Fibroblast of mammary gland (primary cell): ENCODE results near the gene BCL2L11.

Source experiments
- DNase-seq: peaks from one replicate; pipeline ENCODE4 v3.0.0-alpha.2; 2010; ENCODE audit warnings: low read depth
- H3K4me3 ChIP-seq: 2 replicates; pipeline ENCODE4 v1.5.1; 2011; ENCODE audit warnings: low read depth, mild to moderate bottlenecking, low read length, moderate library complexity; ENCODE audit not compliant: control insufficient read depth
- TF ChIP-seq, protein P1 (sequence below): conservative IDR thresholded peaks from 2 replicates; pipeline ENCODE4 v1.5.1; 2011; ENCODE audit warnings: low read depth, low read length, inconsistent platforms; ENCODE audit not compliant: control insufficient read depth, insufficient read depth

Gene BCL2L11

DNA sequence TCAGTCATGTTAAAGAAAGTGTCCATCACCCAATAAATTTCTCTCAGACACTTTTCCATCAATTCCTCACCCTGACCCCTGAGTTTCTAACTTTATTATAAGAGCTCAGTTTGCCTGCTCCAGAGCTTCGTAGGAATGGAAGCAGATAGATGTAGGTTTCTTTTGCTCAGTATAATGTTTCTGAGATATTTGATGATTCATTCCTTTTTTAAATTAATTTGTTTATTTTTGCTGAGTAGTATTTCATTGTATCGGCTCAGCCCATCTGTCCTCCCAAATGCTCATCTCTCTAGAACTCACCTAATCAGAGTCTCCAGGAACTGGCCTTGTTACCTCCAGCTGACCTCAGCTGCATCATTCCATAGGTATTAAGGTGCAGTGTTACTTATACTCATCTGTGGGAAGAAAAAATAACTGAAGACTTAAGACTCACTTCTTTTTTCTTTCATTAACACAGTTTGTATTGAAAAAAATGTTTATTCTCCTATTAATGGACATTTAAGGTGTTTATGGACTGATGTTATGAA lies 11.9 kb upstream of the BCL2L11 start:
- H3K4me3 ChIP-seq = no peak overlapping the region

GRCh38 chr2:111111101-111111755 lies 9.5 kb upstream of the BCL2L11 start:
- DNase-seq = no peak
- H3K4me3 ChIP-seq = no peak overlapping the region
- TF ChIP-seq, protein P1, sequence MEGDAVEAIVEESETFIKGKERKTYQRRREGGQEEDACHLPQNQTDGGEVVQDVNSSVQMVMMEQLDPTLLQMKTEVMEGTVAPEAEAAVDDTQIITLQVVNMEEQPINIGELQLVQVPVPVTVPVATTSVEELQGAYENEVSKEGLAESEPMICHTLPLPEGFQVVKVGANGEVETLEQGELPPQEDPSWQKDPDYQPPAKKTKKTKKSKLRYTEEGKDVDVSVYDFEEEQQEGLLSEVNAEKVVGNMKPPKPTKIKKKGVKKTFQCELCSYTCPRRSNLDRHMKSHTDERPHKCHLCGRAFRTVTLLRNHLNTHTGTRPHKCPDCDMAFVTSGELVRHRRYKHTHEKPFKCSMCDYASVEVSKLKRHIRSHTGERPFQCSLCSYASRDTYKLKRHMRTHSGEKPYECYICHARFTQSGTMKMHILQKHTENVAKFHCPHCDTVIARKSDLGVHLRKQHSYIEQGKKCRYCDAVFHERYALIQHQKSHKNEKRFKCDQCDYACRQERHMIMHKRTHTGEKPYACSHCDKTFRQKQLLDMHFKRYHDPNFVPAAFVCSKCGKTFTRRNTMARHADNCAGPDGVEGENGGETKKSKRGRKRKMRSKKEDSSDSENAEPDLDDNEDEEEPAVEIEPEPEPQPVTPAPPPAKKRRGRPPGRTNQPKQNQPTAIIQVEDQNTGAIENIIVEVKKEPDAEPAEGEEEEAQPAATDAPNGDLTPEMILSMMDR = no peak

More for the DNA sequence above, 11.9 kb upstream of the BCL2L11 start:
- no peak for DNase-seq
- TF ChIP-seq, protein P1 = no peak

GRCh38 chr2:111113838-111114237 lies 6.9 kb upstream of the BCL2L11 start:
- H3K4me3 ChIP-seq = no peak overlapping the region
- DNase-seq = no peak
- TF ChIP-seq, protein P1 = no peak

- no peak for DNase-seq
- H3K4me3 ChIP-seq = no peak overlapping the region
- TF ChIP-seq, protein P1 = no peak
Observed at GRCh38 chr2:111116011-111116746, 4.5 kb upstream of the BCL2L11 start.

DNA sequence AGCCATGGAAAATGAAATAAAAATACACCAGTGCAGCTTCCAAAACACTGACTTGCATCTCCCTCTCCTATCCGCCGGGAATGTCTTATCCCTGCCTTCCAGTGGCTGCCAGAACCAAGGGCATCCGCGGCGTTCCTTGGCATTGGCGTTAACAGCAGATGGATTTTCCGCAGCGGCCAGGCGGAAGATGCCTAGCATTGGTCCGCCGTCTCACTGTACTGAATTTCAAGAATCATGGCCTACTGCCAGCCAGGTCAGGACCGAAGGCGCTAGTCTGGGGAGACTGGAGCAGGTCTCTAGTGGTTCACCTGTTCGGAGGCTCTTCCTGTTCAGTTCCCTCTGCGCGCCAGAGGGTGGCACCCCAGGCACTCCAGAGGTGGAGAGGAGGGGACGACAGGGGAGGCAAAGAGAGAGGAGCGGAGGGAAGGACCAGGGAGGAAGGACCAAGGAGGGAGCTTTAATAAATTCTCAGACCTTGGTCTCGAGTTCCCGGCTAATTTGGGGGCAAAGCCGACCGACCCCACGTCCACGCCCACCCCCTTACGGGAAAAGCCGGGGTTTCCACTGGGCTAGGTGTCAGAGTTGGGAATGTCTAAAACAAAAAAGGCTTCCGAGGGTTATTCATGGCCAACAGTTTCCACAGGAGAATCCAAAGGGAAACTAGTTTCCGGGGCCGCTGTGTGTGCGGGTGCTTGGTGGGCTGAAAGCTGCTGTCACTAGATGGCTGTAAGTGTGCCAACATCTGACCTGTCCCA lies 3.7 kb upstream of the BCL2L11 start:
- peak; percentile 66 for DNase-seq
- TF ChIP-seq, protein P1 = peak; percentile 90
- H3K4me3 ChIP-seq = peak overlapping the region; percentile 45

DNA sequence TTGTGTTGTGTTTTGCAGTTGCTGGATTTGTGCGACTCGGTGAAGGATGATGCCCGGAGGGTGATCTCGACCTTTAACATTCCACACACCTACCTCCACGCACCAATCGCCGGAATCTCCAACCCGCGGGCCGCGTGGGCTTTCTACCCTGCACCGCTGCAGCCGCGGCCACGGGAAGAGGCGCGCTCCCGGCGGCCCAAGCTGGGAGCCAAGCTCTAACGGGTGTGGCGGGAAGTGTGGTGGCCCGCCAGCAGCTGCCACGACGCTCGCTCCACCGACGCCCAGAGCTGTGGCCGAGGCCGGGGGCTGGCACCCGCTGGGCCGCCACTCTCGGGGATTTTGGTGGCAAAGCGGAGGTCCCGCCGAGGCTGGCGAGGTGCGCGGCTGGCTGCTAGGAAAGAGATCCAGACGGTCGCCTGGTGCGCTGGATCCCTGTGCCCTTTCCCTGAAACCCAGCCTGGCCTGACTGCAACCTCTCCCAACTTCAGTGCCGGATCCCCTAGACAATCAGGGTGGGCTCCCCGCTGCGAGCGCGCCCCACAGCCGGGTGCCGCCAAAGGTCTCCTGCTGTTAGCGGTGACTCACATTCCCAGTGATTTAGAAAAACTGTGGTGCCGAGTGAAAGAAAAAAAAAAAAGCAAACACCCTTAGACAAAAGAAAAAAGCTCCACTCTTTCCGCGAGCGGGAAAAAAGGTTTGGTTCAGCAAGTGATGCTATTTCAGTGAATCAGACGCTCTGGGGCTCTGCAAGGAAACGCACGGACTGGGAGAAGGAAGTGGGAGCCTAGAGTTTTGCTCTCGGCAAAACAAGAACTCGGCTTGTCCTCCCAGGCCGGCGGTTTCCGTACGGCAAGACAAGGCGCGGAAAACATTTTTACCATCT lies 2.9 kb upstream of the BCL2L11 start:
- peak; percentile 51 for DNase-seq
- TF ChIP-seq, protein P1 = no peak
- H3K4me3 ChIP-seq = peak overlapping the region; percentile 45
